Measurements from ENCODE around the gene TTLL9.

The TTLL9 gene

DNA sequence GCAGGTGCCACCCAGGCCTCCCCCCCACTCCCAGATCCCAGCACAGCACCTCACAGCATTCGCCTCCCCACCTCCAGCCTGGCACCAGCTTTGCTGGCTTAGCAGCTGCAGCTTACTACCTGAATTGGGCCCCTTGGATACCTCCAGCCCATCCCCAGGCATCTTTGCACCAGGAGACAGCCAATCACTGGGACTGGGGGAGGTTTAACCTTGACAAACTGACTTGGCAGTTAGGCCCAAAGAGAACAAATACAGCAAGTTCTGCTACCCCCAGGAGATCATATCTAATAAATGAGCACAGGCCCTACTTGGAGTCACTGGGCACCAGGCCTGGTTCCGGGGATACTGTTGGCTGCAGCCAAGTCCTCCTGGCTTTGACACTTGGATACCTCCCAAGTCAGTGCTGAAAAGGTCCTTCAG is 72.6 kb downstream of the TTLL9 start:
- no peak overlapping the region for H4K91ac ChIP-seq (ENCODE audit: low read depth, low read length, poor library complexity)
- no peaks in the 10 kb centered on the region for H3K27me3 ChIP-seq (ENCODE audit: control insufficient read depth in 3 of 3, insufficient read depth in 3 of 3, low read depth in 1 of 3, low read length in 3 of 3)
- no peak overlapping the region for H2AFZ ChIP-seq (ENCODE audit: low read length)
- H3K4me2 ChIP-seq (ENCODE audit: insufficient read depth, low read length, poor library complexity, severe bottlenecking): no peak overlapping the region
- no peak for DNase-seq (ENCODE audit: low spot score)
- no peak overlapping the region for H3K4ac ChIP-seq (ENCODE audit: low read length)
- no peak overlapping the region for H3K4me3 ChIP-seq (ENCODE audit: low read length in 2 of 2)
- no peak overlapping the region for H2BK12ac ChIP-seq (ENCODE audit: low read length)
- peaks cover 0 to 2% of the 10 kb centered on the region in 2 donors for H3K9me3 ChIP-seq (replicated peaks in 1 of 2; ENCODE audit: control insufficient read depth in 2 of 2, insufficient read depth in 1 of 2, low read depth in 1 of 2, low read length in 2 of 2)
- no peak overlapping the region for H2BK120ac ChIP-seq (ENCODE audit: low read depth, low read length)
- no peak overlapping the region for H2AK5ac ChIP-seq (ENCODE audit: low read depth, low read length)
- H3K27ac ChIP-seq (replicated peaks; ENCODE audit: low read length): no peak overlapping the region
- H3K79me1 ChIP-seq (ENCODE audit: low read depth, low read length): no peaks in the 10 kb centered on the region
- no peak overlapping the region for H2BK5ac ChIP-seq (ENCODE audit: low read length)
- H3K9ac ChIP-seq (ENCODE audit: low read depth, low read length, poor library complexity): no peak overlapping the region
- H4K8ac ChIP-seq (ENCODE audit: low read depth, low read length): no peak overlapping the region
- H3K18ac ChIP-seq (ENCODE audit: low read length): no peak overlapping the region
- H2BK15ac ChIP-seq (ENCODE audit: low read length): no peak overlapping the region
- no peak overlapping the region for H3K23ac ChIP-seq (ENCODE audit: low read depth, low read length, poor library complexity)
- no peak overlapping the region for H3K14ac ChIP-seq (ENCODE audit: low read length)
- H3K4me1 ChIP-seq (ENCODE audit: control insufficient read depth in 2 of 2, insufficient read depth in 1 of 2, low read depth in 1 of 2, low read length in 2 of 2): no peaks in the 10 kb centered on the region
- WGBS, 2 donors (ENCODE audit: extremely low coverage in 2 of 2, insufficient read length in 2 of 2, insufficient replicate concordance in 1 of 2): no CpG with 5 or more reads among the region's 2 CpGs
- H3K36me3 ChIP-seq (replicated peaks in 1 of 2; ENCODE audit: control insufficient read depth in 2 of 2, insufficient read depth in 2 of 2, low read length in 2 of 2): peaks cover 31 to 41% of the 10 kb centered on the region in 2 donors

DNA sequence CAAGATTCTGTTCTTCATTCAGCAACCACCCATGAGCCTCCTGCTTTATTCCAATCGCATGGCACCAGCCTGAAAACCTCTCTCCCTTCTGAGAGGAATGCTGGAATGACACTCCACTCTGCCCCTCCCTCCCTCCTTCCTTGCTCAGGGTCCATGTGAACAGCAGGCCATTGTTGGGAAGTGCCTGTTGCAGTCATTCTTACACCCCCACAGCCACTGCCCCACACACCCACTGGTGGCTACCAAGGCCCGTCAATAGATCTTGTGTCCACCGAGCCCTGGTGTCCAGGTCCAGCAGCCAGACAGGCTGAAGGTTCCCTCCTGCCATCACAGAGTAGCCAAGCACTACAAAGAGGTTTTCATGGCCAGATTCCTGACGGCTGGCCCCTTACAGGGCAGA is 74.9 kb downstream of the TTLL9 start:
- Histone ChIP-seq H2BK120ac (ENCODE audit: low read depth, low read length) (no peak overlapping the region), H3K79me1 (ENCODE audit: low read depth, low read length) (peaks cover 4% of the 10 kb centered on the region), H3K23ac (ENCODE audit: low read depth, low read length, poor library complexity) (no peak overlapping the region), H3K27ac (replicated peaks; ENCODE audit: low read length) (no peak overlapping the region), H2BK12ac (ENCODE audit: low read length) (no peak overlapping the region), H2BK15ac (ENCODE audit: low read length) (no peak overlapping the region), H3K14ac (ENCODE audit: low read length) (no peak overlapping the region), H3K4me1 (ENCODE audit: control insufficient read depth in 2 of 2, insufficient read depth in 1 of 2, low read depth in 1 of 2, low read length in 2 of 2) (no peaks in the 10 kb centered on the region), H2BK5ac (ENCODE audit: low read length) (peak overlapping the region; percentile 1), H4K8ac (ENCODE audit: low read depth, low read length) (no peak overlapping the region), H2AK5ac (ENCODE audit: low read depth, low read length) (no peak overlapping the region), H3K27me3 (ENCODE audit: control insufficient read depth in 3 of 3, insufficient read depth in 3 of 3, low read depth in 1 of 3, low read length in 3 of 3) (no peaks in the 10 kb centered on the region), H3K9ac (ENCODE audit: low read depth, low read length, poor library complexity) (no peak overlapping the region), H4K91ac (ENCODE audit: low read depth, low read length, poor library complexity) (no peak overlapping the region), H2AFZ (ENCODE audit: low read length) (no peak overlapping the region), H3K4me3 (ENCODE audit: low read length in 2 of 2) (no peak overlapping the region), H3K36me3 (replicated peaks in 1 of 2; ENCODE audit: control insufficient read depth in 2 of 2, insufficient read depth in 2 of 2, low read length in 2 of 2) (peaks cover 42 to 63% of the 10 kb centered on the region in 2 donors), H3K4me2 (ENCODE audit: insufficient read depth, low read length, poor library complexity, severe bottlenecking) (no peak overlapping the region), H3K18ac (ENCODE audit: low read length) (no peak overlapping the region), H3K9me3 (replicated peaks in 1 of 2; ENCODE audit: control insufficient read depth in 2 of 2, insufficient read depth in 1 of 2, low read depth in 1 of 2, low read length in 2 of 2) (peaks cover 0 to 8% of the 10 kb centered on the region in 2 donors), H3K4ac (ENCODE audit: low read length) (no peak overlapping the region)
- no CpG with 5 or more reads among the region's 4 CpGs for WGBS, 2 donors (ENCODE audit: extremely low coverage in 2 of 2, insufficient read length in 2 of 2, insufficient replicate concordance in 1 of 2)
- no peak for DNase-seq (ENCODE audit: low spot score)

GRCh38 chr20:31945785-31946184 is 75.4 kb downstream of the TTLL9 start:
- Histone ChIP-seq H2BK12ac (ENCODE audit: low read length) (no peak overlapping the region), H4K91ac (ENCODE audit: low read depth, low read length, poor library complexity) (no peak overlapping the region), H3K4me1 (ENCODE audit: control insufficient read depth in 2 of 2, insufficient read depth in 1 of 2, low read depth in 1 of 2, low read length in 2 of 2) (peaks cover 1% of the 10 kb centered on the region in 2 donors), H2BK5ac (ENCODE audit: low read length) (no peak overlapping the region), H3K79me1 (ENCODE audit: low read depth, low read length) (peaks cover 4% of the 10 kb centered on the region), H3K36me3 (replicated peaks in 1 of 2; ENCODE audit: control insufficient read depth in 2 of 2, insufficient read depth in 2 of 2, low read length in 2 of 2) (peaks cover 42 to 67% of the 10 kb centered on the region in 2 donors), H2AFZ (ENCODE audit: low read length) (no peak overlapping the region), H2BK120ac (ENCODE audit: low read depth, low read length) (no peak overlapping the region), H3K27me3 (ENCODE audit: control insufficient read depth in 3 of 3, insufficient read depth in 3 of 3, low read depth in 1 of 3, low read length in 3 of 3) (no peaks in the 10 kb centered on the region), H3K14ac (ENCODE audit: low read length) (no peak overlapping the region), H3K27ac (replicated peaks; ENCODE audit: low read length) (no peak overlapping the region), H4K8ac (ENCODE audit: low read depth, low read length) (no peak overlapping the region), H3K9me3 (replicated peaks in 1 of 2; ENCODE audit: control insufficient read depth in 2 of 2, insufficient read depth in 1 of 2, low read depth in 1 of 2, low read length in 2 of 2) (peaks cover 0 to 8% of the 10 kb centered on the region in 2 donors), H2AK5ac (ENCODE audit: low read depth, low read length) (no peak overlapping the region), H3K23ac (ENCODE audit: low read depth, low read length, poor library complexity) (no peak overlapping the region), H3K4ac (ENCODE audit: low read length) (no peak overlapping the region), H3K4me2 (ENCODE audit: insufficient read depth, low read length, poor library complexity, severe bottlenecking) (no peak overlapping the region), H2BK15ac (ENCODE audit: low read length) (no peak overlapping the region), H3K4me3 (ENCODE audit: low read length in 2 of 2) (no peak overlapping the region), H3K18ac (ENCODE audit: low read length) (no peak overlapping the region), H3K9ac (ENCODE audit: low read depth, low read length, poor library complexity) (no peak overlapping the region)
- WGBS, 2 donors (ENCODE audit: extremely low coverage in 2 of 2, insufficient read length in 2 of 2, insufficient replicate concordance in 1 of 2): no CpG with 5 or more reads among the region's 6 CpGs
- DNase-seq (ENCODE audit: low spot score): no peak

DNA sequence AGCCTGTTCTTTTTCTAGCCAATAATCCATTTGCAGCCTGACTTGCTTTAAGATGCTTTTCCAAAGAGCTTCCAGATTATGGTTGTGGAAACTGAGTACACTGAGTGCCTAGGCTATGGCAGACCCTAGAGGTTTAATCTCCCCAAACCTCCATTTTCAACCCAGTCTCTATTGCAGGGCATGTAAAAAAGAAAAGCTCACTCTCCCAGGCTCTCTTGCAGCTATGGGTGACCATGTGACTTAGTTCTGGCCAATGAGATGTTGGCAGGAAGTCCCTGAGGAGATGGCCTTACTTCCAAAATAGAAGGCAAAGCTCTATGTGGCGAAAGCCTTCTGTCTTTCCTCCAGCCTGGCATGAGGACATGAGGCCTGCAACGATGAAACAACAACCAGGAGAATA is 77.6 kb downstream of the TTLL9 start:
- no peak overlapping the region for H3K4me3 ChIP-seq (ENCODE audit: low read length in 2 of 2)
- no peak overlapping the region for H3K23ac ChIP-seq (ENCODE audit: low read depth, low read length, poor library complexity)
- no peak overlapping the region for H3K4me2 ChIP-seq (ENCODE audit: insufficient read depth, low read length, poor library complexity, severe bottlenecking)
- no peak for DNase-seq (ENCODE audit: low spot score)
- H4K8ac ChIP-seq (ENCODE audit: low read depth, low read length): no peak overlapping the region
- no peak overlapping the region for H2BK15ac ChIP-seq (ENCODE audit: low read length)
- no peak overlapping the region for H2AFZ ChIP-seq (ENCODE audit: low read length)
- no peak overlapping the region for H2BK120ac ChIP-seq (ENCODE audit: low read depth, low read length)
- no CpG with 5 or more reads among the region's 2 CpGs for WGBS, 2 donors (ENCODE audit: extremely low coverage in 2 of 2, insufficient read length in 2 of 2, insufficient replicate concordance in 1 of 2)
- H3K4me1 ChIP-seq (ENCODE audit: control insufficient read depth in 2 of 2, insufficient read depth in 1 of 2, low read depth in 1 of 2, low read length in 2 of 2): peaks cover 5 to 6% of the 10 kb centered on the region in 2 donors
- H2BK5ac ChIP-seq (ENCODE audit: low read length): no peak overlapping the region
- peaks cover 0 to 8% of the 10 kb centered on the region in 2 donors for H3K9me3 ChIP-seq (replicated peaks in 1 of 2; ENCODE audit: control insufficient read depth in 2 of 2, insufficient read depth in 1 of 2, low read depth in 1 of 2, low read length in 2 of 2)
- H3K27me3 ChIP-seq (ENCODE audit: control insufficient read depth in 3 of 3, insufficient read depth in 3 of 3, low read depth in 1 of 3, low read length in 3 of 3): no peaks in the 10 kb centered on the region
- peaks cover 42 to 67% of the 10 kb centered on the region in 2 donors for H3K36me3 ChIP-seq (replicated peaks in 1 of 2; ENCODE audit: control insufficient read depth in 2 of 2, insufficient read depth in 2 of 2, low read length in 2 of 2)
- H3K18ac ChIP-seq (ENCODE audit: low read length): no peak overlapping the region
- H2AK5ac ChIP-seq (ENCODE audit: low read depth, low read length): no peak overlapping the region
- no peak overlapping the region for H3K14ac ChIP-seq (ENCODE audit: low read length)
- no peak overlapping the region for H2BK12ac ChIP-seq (ENCODE audit: low read length)
- no peak overlapping the region for H3K4ac ChIP-seq (ENCODE audit: low read length)
- no peak overlapping the region for H4K91ac ChIP-seq (ENCODE audit: low read depth, low read length, poor library complexity)
- H3K79me1 ChIP-seq (ENCODE audit: low read depth, low read length): peaks cover 8% of the 10 kb centered on the region
- H3K27ac ChIP-seq (replicated peaks; ENCODE audit: low read length): no peak overlapping the region
- H3K9ac ChIP-seq (ENCODE audit: low read depth, low read length, poor library complexity): no peak overlapping the region

Data from neuronal stem cell (in vitro differentiated cells).